Measurements from ENCODE around the gene ATF7.

ATF7 gene

DNA sequence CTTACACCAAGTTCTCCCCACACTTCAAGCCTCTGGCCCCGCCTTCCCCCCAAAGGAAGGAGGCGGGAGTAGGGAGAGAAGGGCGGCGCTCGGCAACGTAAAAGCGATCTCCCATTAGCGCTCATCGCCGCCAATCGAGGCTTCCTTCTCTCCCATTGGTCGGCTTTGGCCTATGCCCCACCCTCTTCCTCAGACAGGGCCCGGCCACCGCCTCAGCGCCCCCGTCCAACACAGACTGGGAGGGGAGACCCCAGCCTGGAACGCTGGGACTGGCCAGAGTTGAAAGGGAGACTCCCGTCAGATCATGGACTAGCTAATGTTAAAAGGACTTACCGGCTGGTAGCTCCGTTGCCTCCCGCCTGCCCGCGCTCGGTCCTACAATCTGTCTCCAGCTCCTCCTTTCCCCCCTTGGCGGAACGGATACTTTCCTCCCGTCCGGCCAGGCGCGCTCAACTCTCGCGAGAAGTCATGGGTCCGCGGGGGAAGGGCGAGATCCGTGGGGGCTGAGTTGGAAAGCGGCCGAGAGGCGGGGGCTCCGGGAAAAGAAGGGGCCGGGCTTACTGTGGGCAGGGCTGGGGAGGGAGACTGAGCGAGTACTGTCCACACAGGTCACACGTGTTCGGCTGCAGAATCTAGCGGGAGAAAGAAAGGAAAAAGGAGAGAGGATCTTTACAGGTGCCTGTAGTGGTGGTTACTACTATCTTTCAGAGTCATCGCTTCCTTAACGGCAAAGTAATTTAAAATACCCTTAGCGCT is at the start of gene ATF7:
ATF7 (minus strand) TSS at position 437 of the 756 bp plus-strand sequence. CDS start 25,382 bp downstream, outside the sequence.
- TF ChIP-seq, protein P1, sequence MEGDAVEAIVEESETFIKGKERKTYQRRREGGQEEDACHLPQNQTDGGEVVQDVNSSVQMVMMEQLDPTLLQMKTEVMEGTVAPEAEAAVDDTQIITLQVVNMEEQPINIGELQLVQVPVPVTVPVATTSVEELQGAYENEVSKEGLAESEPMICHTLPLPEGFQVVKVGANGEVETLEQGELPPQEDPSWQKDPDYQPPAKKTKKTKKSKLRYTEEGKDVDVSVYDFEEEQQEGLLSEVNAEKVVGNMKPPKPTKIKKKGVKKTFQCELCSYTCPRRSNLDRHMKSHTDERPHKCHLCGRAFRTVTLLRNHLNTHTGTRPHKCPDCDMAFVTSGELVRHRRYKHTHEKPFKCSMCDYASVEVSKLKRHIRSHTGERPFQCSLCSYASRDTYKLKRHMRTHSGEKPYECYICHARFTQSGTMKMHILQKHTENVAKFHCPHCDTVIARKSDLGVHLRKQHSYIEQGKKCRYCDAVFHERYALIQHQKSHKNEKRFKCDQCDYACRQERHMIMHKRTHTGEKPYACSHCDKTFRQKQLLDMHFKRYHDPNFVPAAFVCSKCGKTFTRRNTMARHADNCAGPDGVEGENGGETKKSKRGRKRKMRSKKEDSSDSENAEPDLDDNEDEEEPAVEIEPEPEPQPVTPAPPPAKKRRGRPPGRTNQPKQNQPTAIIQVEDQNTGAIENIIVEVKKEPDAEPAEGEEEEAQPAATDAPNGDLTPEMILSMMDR (IDR thresholded peaks at IDR 0.05; ENCODE audit: insufficient read depth, low read length, missing control alignments): peak; percentile 1
- CTCF ChIA-PET: interaction anchor here (4.1 to 7.4 kb wide), 2 partner anchors 51 to 83 kb away, joined by 26 to 39 read pairs; partner anchors contain the start of gene ATP5MC2
- H3K4me3 ChIP-seq (ENCODE audit: low read depth, low read length): peak within 1 kb of the TSS; percentile 86
- POLR2A ChIA-PET: interaction anchor here (0.6 to 0.8 kb wide), 3 partner anchors 19 to 48 kb away, joined by 3 to 5 read pairs (median 4); no protein-coding TSS in a partner anchor
- peak; percentile 80 for DNase-seq (ENCODE audit: low read depth, low spot score)

DNA sequence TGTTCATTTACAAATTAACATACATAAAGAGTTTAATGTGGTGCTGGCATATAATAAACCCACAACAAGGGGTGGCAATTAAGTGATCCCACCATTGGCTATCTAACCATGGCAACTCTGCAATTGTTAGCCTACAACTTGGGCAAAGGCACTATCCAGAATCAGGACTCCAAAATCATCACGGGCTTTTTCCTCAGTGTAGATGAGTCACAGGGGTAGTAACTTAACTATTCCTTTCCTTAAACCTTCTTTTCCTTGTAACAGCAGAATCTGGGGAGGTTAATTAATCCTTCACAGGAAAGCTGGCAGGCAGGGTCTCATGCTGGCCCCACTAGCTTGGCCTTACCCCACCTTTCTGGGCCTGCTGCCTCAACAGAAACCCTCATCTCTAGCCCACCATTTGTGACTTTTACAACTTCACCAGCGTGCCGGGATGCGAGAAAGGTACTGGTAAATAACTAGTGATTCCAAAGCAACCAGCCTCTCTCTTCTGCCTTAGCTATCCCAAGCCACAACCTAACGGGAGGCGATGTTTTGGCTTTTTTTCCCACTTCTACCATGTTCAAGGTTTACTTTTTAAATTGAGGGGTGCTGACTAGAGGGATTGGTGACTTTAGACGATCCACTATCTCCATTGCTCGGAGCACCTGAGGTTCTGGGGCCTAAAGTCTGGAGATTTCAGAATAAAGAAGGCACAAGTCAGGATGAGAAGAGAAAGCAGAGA is 49.0 kb upstream of the ATF7 start:
- ChIA-PET CTCF (interaction anchor here (0.5 to 14.9 kb wide), 34 partner anchors 7 to 166 kb away, joined by 3 to 207 read pairs (median 5); partner anchors contain the start of gene ATF7), POLR2A (interaction anchor here (0.9 to 1.8 kb wide), 5 partner anchors 16 to 136 kb away, joined by 3 to 11 read pairs (median 3); no protein-coding TSS in a partner anchor)
- peak overlapping the region; percentile 90 for H3K4me3 ChIP-seq (ENCODE audit: low read depth, low read length)
- TF ChIP-seq, protein P1 (IDR thresholded peaks at IDR 0.05; ENCODE audit: insufficient read depth, low read length, missing control alignments): no peak
- DNase-seq (ENCODE audit: low read depth, low spot score): no peak

DNA sequence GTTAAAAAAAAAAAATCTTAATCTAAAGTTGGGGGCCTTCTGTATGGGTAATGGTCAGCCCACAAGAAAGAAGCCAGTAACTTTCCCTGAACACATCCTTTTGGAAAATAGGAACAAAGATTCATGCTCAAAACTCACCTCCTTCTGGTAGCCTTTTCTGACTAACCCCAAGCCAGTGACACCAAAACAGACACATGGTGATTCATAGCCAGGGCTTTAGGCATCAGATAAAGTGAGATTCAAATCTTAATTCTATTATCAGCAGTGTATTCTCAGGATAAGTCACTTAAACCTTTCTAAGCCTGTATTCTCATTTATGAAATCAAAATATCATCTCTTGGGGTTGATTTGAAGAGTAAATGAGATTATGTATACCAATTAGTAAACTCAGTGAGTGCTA is 44.8 kb upstream of the ATF7 start:
- POLR2A ChIA-PET: no interaction called here
- no peak for DNase-seq (ENCODE audit: low read depth, low spot score)
- TF ChIP-seq, protein P1 (IDR thresholded peaks at IDR 0.05; ENCODE audit: insufficient read depth, low read length, missing control alignments): no peak
- no peak overlapping the region for H3K4me3 ChIP-seq (ENCODE audit: low read depth, low read length)
- CTCF ChIA-PET: interaction anchor here (1.1 to 14.9 kb wide), 3 partner anchors 12 to 129 kb away, joined by 3 to 207 read pairs (median 5); no protein-coding TSS in a partner anchor

DNA sequence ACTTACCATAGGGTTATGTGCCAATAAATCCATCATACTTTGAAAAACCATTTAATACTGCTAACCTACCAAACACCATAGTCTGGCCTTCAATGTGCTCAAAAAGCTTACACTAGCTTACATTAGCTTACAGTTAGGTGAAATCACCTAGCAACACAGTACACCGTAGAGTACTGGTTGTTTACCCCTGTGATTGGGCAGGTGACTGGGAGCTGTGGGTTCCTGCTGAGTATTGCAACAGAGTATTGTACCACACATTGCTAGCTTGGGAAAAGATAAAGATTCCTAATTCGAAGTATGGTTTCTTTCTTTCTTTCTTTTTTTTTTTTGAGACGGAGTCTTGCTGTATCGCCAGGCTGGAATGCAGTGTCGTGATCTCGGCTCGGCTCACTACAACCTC is 44.1 kb upstream of the ATF7 start:
- TF ChIP-seq, protein P1 (IDR thresholded peaks at IDR 0.05; ENCODE audit: insufficient read depth, low read length, missing control alignments): no peak
- no peak overlapping the region for H3K4me3 ChIP-seq (ENCODE audit: low read depth, low read length)
- DNase-seq (ENCODE audit: low read depth, low spot score): no peak
- ChIA-PET CTCF (interaction anchor here (1.1 to 14.9 kb wide), 3 partner anchors 11 to 128 kb away, joined by 3 to 207 read pairs (median 5); no protein-coding TSS in a partner anchor), POLR2A (no interaction called here)

DNA sequence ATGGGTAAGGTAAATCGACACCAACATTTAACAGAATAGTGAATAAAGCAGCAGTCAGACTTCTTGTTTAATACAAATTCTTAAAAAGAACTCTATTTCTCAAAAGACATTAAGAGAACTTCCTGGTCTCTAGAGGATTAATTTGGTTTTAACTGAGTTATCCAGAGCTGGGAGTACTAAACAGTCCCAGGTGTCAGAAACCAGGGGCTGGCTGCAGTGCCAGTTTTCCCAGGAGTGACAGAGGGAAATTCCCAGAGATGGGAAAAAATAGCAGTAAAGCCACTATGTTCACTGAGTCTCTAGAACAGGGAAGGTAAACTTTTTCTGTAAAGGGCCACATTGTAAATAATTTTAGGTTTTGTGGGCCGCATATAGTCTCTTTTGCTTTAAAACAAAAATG is 40.9 kb upstream of the ATF7 start:
- DNase-seq (ENCODE audit: low read depth, low spot score): no peak
- POLR2A ChIA-PET: interaction anchor here (1.1 kb wide), 1 partner anchor 12 kb away, joined by 4 read pairs; no protein-coding TSS in a partner anchor
- CTCF ChIA-PET: interaction anchor here (0.9 to 14.9 kb wide), 3 partner anchors 9 to 125 kb away, joined by 3 to 207 read pairs (median 7); partner anchors contain the start of gene ATP5MC2

More for the DNA sequence above, 40.9 kb upstream of the ATF7 start:
- TF ChIP-seq, protein P1 (IDR thresholded peaks at IDR 0.05; ENCODE audit: insufficient read depth, low read length, missing control alignments): no peak
- no peak overlapping the region for H3K4me3 ChIP-seq (ENCODE audit: low read depth, low read length)

Data from AG04449 (cell line).